OCI-LY7 (cell line): Measurements from ENCODE around the gene PHF14. TPM values are rescaled to one million over a fixed set of nuclear protein-coding genes. Genes with fewer than 3 reads are reported as not detected.

Experiments
- BruUV-seq: library from RNA; stranded (reverse); fragments of 400-500 nt; replicated peaks from 2 replicates; lab custom pipeline; 2021; lab: Mats Ljungman, UMichigan
- CTCF ChIA-PET: fragments of 300-600 bp; sonication (Branson Sonifier 250); formaldehyde crosslinking; loops from one replicate; lab custom pipeline; 2022; ENCODE audit warnings: antibody characterized with exemption; ENCODE audit not compliant: unreplicated experiment; lab: Charles Lee
- POLR2A ChIA-PET: fragments of 300-600 bp; sonication (Branson Sonifier 250); formaldehyde crosslinking; loops from one replicate; lab custom pipeline; 2022; ENCODE audit warnings: antibody characterized with exemption; lab: Charles Lee
- DNase-seq: peaks from one replicate; pipeline ENCODE4 v3.0.0-alpha.2; 2015; ENCODE audit warnings: low spot score
- H2AFZ ChIP-seq: fragments of 200-600 bp; sonication (generic), shearing (Covaris generic); 2 replicates; pipeline ENCODE4 v1.6.1; 2014; ENCODE audit warnings: mild to moderate bottlenecking, antibody characterized with exemption, low read length, moderate library complexity
- H3K27ac ChIP-seq: fragments of 200-600 bp; sonication (generic); 2 replicates; pipeline ENCODE4 v1.5.1; 2014; ENCODE audit warnings: mixed run types, low read depth, mild to moderate bottlenecking, moderate library complexity, low read length, inconsistent platforms; ENCODE audit not compliant: poor library complexity, severe bottlenecking
- H3K36me3 ChIP-seq: fragments of 200-600 bp; sonication (generic); 2 replicates; pipeline ENCODE4 v1.6.1; 2014; ENCODE audit warnings: mild to moderate bottlenecking, antibody characterized with exemption, low read length, moderate library complexity, mixed read lengths; ENCODE audit not compliant: insufficient read depth
- H3K4me1 ChIP-seq: fragments of 200-600 bp; sonication (generic); 2 replicates; pipeline ENCODE4 v1.5.1; 2014; ENCODE audit warnings: mild to moderate bottlenecking, low read length; ENCODE audit not compliant: insufficient read depth, poor library complexity, severe bottlenecking
- H3K4me2 ChIP-seq: fragments of 200-600 bp; sonication (generic); 2 replicates; pipeline ENCODE4 v1.6.1; 2014; ENCODE audit warnings: mild to moderate bottlenecking, low read length
- H3K4me3 ChIP-seq: fragments of 200-600 bp; sonication (generic); 2 replicates; pipeline ENCODE4 v1.5.1; 2014; ENCODE audit warnings: mild to moderate bottlenecking, low read depth, low read length; ENCODE audit not compliant: poor library complexity, severe bottlenecking
- H3K79me2 ChIP-seq: fragments of 200-600 bp; sonication (generic); 2 replicates; pipeline ENCODE4 v1.6.1; 2016; ENCODE audit warnings: low read depth, mild to moderate bottlenecking, low read length, moderate library complexity, mixed read lengths; ENCODE audit not compliant: insufficient read depth
- H3K9me2 ChIP-seq: fragments of 200-600 bp; sonication (generic); 2 replicates; pipeline ENCODE4 v1.6.1; 2016; ENCODE audit warnings: mild to moderate bottlenecking, low read length, mixed read lengths; ENCODE audit not compliant: insufficient read depth
- H3K9me3 ChIP-seq: fragments of 200-600 bp; sonication (generic); 2 replicates; pipeline ENCODE4 v1.6.1; 2014; ENCODE audit warnings: mild to moderate bottlenecking, mixed run types, low read length, mixed read lengths
- H4K20me1 ChIP-seq: fragments of 200-600 bp; sonication (generic); 2 replicates; pipeline ENCODE4 v1.6.1; 2014; ENCODE audit warnings: mild to moderate bottlenecking, antibody characterized with exemption, low read length, moderate library complexity, mixed read lengths; ENCODE audit not compliant: insufficient read depth
- CTCF ChIP-seq: fragments of 200-600 bp; sonication (generic); conservative IDR thresholded peaks from 2 replicates; pipeline ENCODE4 v1.5.1; 2014; ENCODE audit warnings: mild to moderate bottlenecking, antibody characterized with exemption, low read length, moderate library complexity, mixed read lengths
- EZH2phosphoT487 ChIP-seq: fragments of 200-600 bp; sonication (generic); IDR thresholded peaks from 2 replicates; pipeline ENCODE4 v1.6.1; 2018; ENCODE audit warnings: low read depth, borderline replicate concordance, mild to moderate bottlenecking, mixed run types, antibody characterized with exemption, low read length, moderate library complexity, mixed read lengths
- intact Hi-C: fragments of 100-400 bp; cut with micrococcal nuclease; formaldehyde crosslinking; loops from one replicate; pipeline ENCODE4 v1.10.0; 2022; ENCODE audit not compliant: unreplicated experiment
- total RNA-seq, 2 experiments: library from RNA; depleted of rRNA in 1 of 2; stranded (reverse); fragments of >200 nt in 1 of 2; shearing (Covaris generic) in 1 of 2; gene quantifications; 2 replicates each; pipeline ENCODE4 v1.2.3, GENCODE V29; 2014 to 2022

PHF14 gene
- total RNA-seq, 2 experiments from 2014 or later, result 39.9 to 55.5 TPM

- CTCF ChIA-PET, result no interaction called here
- POLR2A ChIA-PET, result no interaction called here
- Histone ChIP-seq H2AFZ (no peak overlapping the region), H3K4me3 (no peak overlapping the region), H3K27ac (no peak overlapping the region), H3K79me2 (no peaks in the 10 kb centered on the region), H3K4me1 (no peaks in the 10 kb centered on the region), H4K20me1 (no peaks in the 10 kb centered on the region), H3K4me2 (no peak overlapping the region), H3K9me3 (no peaks in the 10 kb centered on the region), H3K9me2 (no peaks in the 10 kb centered on the region), H3K36me3 (peaks cover 58% of the 10 kb centered on the region)
- TF ChIP-seq EZH2phosphoT487 (no peak), CTCF (no peak)
- BruUV-seq, result no TSS peak
- DNase-seq, result no peak
- intact Hi-C loops, result no loop called here
Observed at GRCh38 chr7:11060893-11061292, 87.2 kb downstream of the PHF14 start.

- H3K36me3 ChIP-seq, result peaks cover 62% of the 10 kb centered on the region
- intact Hi-C loops, result no loop called here
- no peak overlapping the region for H3K4me3 ChIP-seq
- CTCF ChIA-PET, result no interaction called here
- H3K4me1 ChIP-seq, result no peaks in the 10 kb centered on the region
- no peaks in the 10 kb centered on the region for H3K9me2 ChIP-seq
- DNase-seq, result no peak
- no peaks in the 10 kb centered on the region for H4K20me1 ChIP-seq
- H3K9me3 ChIP-seq, result no peaks in the 10 kb centered on the region
- BruUV-seq, result no TSS peak
- POLR2A ChIA-PET, result no interaction called here
- H3K79me2 ChIP-seq, result no peaks in the 10 kb centered on the region
- no peak overlapping the region for H3K27ac ChIP-seq
- TF ChIP-seq CTCF (no peak), EZH2phosphoT487 (no peak)
- no peak overlapping the region for H3K4me2 ChIP-seq
- no peak overlapping the region for H2AFZ ChIP-seq
Observed at GRCh38 chr7:11062110-11062509, 88.4 kb downstream of the PHF14 start.

GRCh38 chr7:11069591-11069990 lies 95.9 kb downstream of the PHF14 start:
- BruUV-seq, result no TSS peak
- H2AFZ ChIP-seq, result no peak overlapping the region
- no peak overlapping the region for H3K27ac ChIP-seq
- no peaks in the 10 kb centered on the region for H3K9me2 ChIP-seq
- no peak for DNase-seq
- intact Hi-C loops, result no loop called here
- H3K4me2 ChIP-seq, result no peak overlapping the region
- H3K4me3 ChIP-seq, result no peak overlapping the region
- H3K4me1 ChIP-seq, result no peaks in the 10 kb centered on the region
- no peak for TF ChIP-seq EZH2phosphoT487
- no peak for TF ChIP-seq CTCF
- CTCF ChIA-PET, result no interaction called here
- no peaks in the 10 kb centered on the region for H3K9me3 ChIP-seq
- POLR2A ChIA-PET, result interaction anchor here (0.7 kb wide), 1 partner anchor 303 kb away, joined by 5 read pairs; no protein-coding TSS in a partner anchor
- H3K36me3 ChIP-seq, result peaks cover 36% of the 10 kb centered on the region
- no peaks in the 10 kb centered on the region for H3K79me2 ChIP-seq
- H4K20me1 ChIP-seq, result no peaks in the 10 kb centered on the region
